Esophagus muscularis mucosa (tissue), 4 donors: ENCODE results near the gene PIGU. TPM values are rescaled to one million over a fixed set of nuclear protein-coding genes. Genes with fewer than 3 reads are reported as not detected.
"Not testable (repeated sequence)": the region's sequence is repeated elsewhere in the genome, so short reads cannot be mapped to it uniquely, and the experiment has no call there.

ENCODE experiments used
- DNase-seq: peaks from one replicate; pipeline ENCODE4 v3.0.0-alpha.2; 2017; ENCODE audit errors: extremely low spot score
- H3K27ac ChIP-seq, 4 donors: fragments of 200-600 bp; sonication (generic); replicated peaks in 1 of 4; 1 replicate in 3 of 4; 2 replicates in 1 of 4; pipeline ENCODE4 v1.5.1; 2016 to 2019; ENCODE audit warnings: mild to moderate bottlenecking in 1 of 4
- H3K27me3 ChIP-seq, 4 donors: fragments of 200-600 bp; sonication (generic); one replicate each; pipeline versions ENCODE4 v1.5.1 to v1.6.0; 2016 to 2019
- H3K36me3 ChIP-seq, 4 donors: fragments of 200-600 bp; sonication (generic); one replicate each; pipeline ENCODE4 v1.5.1; 2016 to 2019
- H3K4me1 ChIP-seq, 4 donors: fragments of 200-600 bp; sonication (generic); one replicate each; pipeline ENCODE4 v1.5.1; 2016 to 2019
- H3K4me3 ChIP-seq, 4 donors: fragments of 200-600 bp; sonication (generic); 1 replicate in 2 of 4; 2 replicates in 2 of 4; pipeline ENCODE4 v1.5.1; 2016 to 2019; ENCODE audit warnings: mild to moderate bottlenecking in 4 of 4, moderate library complexity in 1 of 4
- H3K9me3 ChIP-seq, 4 donors: fragments of 200-600 bp; sonication (generic); 1 replicate in 3 of 4; 2 replicates in 1 of 4; pipeline ENCODE4 v1.5.1; 2016 to 2019
- EP300 ChIP-seq: sonication (generic); formaldehyde crosslinking; IDR thresholded peaks from one replicate; pipeline ENCODE4 v1.6.1; 2017; ENCODE audit warnings: antibody characterized with exemption
- POLR2A ChIP-seq: fragments of 450-650 bp; IDR thresholded peaks from one replicate; pipeline ENCODE4 v1.6.1; 2017; ENCODE audit warnings: antibody characterized with exemption, moderate library complexity, mild to moderate bottlenecking, low read depth
- POLR2AphosphoS5 ChIP-seq, 2 donors: sonication (generic); formaldehyde crosslinking; IDR thresholded peaks; one replicate each; pipeline ENCODE4 v1.6.1; 2017; ENCODE audit warnings: antibody characterized with exemption in 2 of 2
- WGBS: methylation state at CpG from one replicate; pipeline ENCODE4 v1.1.5; 2018; 5-methylcytosine and 5-hydroxymethylcytosine counted together
- intact Hi-C: fragments of 100-400 bp; cut with DNase I; formaldehyde crosslinking; loops from one replicate; pipeline ENCODE4 v1.15.1; 2023
- total RNA-seq, 4 donors: library from RNA; depleted of rRNA; stranded (reverse); fragments of >200 nt; gene quantifications; one replicate each; pipeline versions ENCODE4 v1.1.0 to v1.2.1, GENCODE V29; 2016
- TF ChIP-seq, protein P1 (sequence below), 3 experiments: fragments of 200-600 bp in 2 of 3; fragments of 450-650 bp in 1 of 3; sonication (generic) in 2 of 3; IDR thresholded peaks; one replicate each; pipeline ENCODE4 v1.5.1; 2017 to 2019; ENCODE audit warnings: antibody characterized with exemption in 3 of 3, mild to moderate bottlenecking in 2 of 3, moderate library complexity in 1 of 3

Gene PIGU
- total RNA-seq, 4 donors from 2014 or later, result 9.1 to 10.8 (median 9.5) TPM

DNA sequence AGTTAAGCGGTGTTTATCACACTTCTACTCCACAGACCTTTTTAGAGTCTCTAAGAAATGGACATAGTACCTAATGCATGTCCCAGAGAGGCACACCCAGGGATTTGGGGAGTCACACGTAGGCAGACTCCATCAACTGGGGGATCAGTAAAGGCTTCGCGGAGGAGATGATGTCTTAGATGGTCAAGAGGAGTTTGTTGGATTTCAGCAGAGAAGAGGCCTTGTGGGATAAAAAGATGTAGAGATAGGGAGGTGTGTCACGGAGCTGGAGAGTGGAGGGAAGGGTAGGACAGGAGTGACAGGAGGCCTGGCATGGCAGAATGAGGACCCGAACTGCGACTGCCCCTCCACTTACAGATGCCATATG lies 151.6 kb downstream of the PIGU start:
- Histone ChIP-seq H3K4me3 (peak overlapping the region in 1 of 4 donors; percentile 8), H3K27me3 (no peaks in the 10 kb centered on the region), H3K27ac (peak overlapping the region; percentile 74 to 85 (median 84)), H3K4me1 (peaks cover 70 to 88% (median 85%) of the 10 kb centered on the region in 4 donors), H3K9me3 (no peaks in the 10 kb centered on the region), H3K36me3 (peaks cover 11 to 42% (median 37%) of the 10 kb centered on the region in 4 donors)
- DNase-seq, result peak; percentile 87
- TF ChIP-seq, protein P1, sequence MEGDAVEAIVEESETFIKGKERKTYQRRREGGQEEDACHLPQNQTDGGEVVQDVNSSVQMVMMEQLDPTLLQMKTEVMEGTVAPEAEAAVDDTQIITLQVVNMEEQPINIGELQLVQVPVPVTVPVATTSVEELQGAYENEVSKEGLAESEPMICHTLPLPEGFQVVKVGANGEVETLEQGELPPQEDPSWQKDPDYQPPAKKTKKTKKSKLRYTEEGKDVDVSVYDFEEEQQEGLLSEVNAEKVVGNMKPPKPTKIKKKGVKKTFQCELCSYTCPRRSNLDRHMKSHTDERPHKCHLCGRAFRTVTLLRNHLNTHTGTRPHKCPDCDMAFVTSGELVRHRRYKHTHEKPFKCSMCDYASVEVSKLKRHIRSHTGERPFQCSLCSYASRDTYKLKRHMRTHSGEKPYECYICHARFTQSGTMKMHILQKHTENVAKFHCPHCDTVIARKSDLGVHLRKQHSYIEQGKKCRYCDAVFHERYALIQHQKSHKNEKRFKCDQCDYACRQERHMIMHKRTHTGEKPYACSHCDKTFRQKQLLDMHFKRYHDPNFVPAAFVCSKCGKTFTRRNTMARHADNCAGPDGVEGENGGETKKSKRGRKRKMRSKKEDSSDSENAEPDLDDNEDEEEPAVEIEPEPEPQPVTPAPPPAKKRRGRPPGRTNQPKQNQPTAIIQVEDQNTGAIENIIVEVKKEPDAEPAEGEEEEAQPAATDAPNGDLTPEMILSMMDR (IDR thresholded peaks at IDR 0.05), result no peak
- TF ChIP-seq POLR2A, result no peak
- no peak for TF ChIP-seq POLR2AphosphoS5 (IDR thresholded peaks at IDR 0.05)
- TF ChIP-seq EP300, result no peak
- WGBS, result 77% methylated on average over 7 of the region's 7 CpGs
- intact Hi-C loops, result loop anchor here (10.0 kb wide), 1 partner anchor 211 kb away; no protein-coding TSS in a partner anchor

DNA sequence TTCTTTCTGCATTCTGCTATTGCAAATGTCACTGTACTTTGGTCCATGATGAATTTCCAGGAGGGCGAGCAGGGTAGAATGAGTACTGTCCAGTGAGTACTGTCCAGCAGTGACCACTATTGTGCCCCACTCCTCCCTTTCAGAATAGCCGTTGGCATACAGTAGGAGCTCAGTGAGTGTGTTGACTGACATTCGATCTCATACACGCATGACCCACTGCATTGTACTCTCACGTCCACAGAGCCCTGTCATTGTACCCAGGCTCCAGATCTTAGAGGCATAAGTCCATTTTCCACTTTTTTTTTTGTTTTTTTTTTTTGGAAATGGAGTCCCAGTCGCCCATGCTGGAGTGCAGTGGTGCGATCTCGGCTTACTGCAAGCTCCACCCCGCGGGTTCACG lies 152.5 kb downstream of the PIGU start:
- Histone ChIP-seq H3K4me3 (no peak overlapping the region), H3K36me3 (peaks cover 4 to 39% (median 32%) of the 10 kb centered on the region in 4 donors), H3K4me1 (peaks cover 63 to 90% (median 85%) of the 10 kb centered on the region in 4 donors), H3K27me3 (no peaks in the 10 kb centered on the region), H3K9me3 (no peaks in the 10 kb centered on the region), H3K27ac (peak overlapping the region; percentile 74 to 85 (median 84))
- peak; percentile 39 for DNase-seq
- WGBS, result 91% methylated on average over 11 of the region's 11 CpGs
- intact Hi-C loops, result loop anchor here (10.0 kb wide), 1 partner anchor 210 kb away; no protein-coding TSS in a partner anchor
- no peak for TF ChIP-seq POLR2AphosphoS5 (IDR thresholded peaks at IDR 0.05)
- no peak for TF ChIP-seq POLR2A
- TF ChIP-seq, protein P1 (IDR thresholded peaks at IDR 0.05), result no peak
- no peak for TF ChIP-seq EP300

DNA sequence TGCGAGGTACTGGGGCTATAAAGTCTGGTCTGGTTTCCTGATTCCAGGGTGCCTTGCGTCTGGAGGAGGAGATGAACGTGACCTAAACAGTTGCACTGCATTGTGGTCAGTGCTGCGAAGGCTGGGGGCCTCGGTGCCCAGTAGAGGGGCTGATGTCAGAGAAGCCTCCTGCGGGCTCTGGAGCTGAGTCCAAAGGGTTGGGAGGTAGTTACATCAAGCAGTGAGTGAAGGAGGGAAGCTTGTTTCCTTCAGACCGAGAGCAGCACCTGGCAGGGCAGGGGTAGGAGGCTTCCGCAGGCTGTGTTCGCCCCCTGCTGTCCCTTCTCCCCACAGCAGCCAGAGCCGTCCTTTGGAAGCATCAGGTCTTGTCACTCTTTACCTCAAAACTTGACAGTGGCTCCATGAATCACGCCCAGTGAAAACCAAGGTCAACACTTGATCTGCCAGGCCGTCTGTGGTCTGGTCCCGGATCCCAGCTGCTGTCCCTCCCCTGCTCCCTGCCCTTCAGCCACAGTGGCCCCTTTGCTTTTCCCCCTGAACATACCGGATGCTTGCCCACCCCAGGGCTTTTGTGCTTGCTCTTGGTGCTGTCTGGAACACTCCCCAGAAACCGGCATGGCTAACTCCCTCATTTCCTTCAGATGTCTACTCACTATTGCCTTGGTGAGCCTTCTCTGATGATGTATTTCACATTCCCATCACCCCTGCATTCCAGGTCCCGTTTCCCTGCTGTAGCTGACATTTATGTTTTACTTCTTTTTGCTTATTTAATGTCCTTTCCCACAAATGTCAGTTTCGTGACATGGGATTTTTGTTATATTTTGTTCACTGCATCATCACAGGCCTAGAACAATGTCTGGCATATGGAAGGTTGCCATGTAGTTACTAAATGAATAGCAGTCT lies 153.7 kb downstream of the PIGU start:
- no peaks in the 10 kb centered on the region for H3K27me3 ChIP-seq
- peaks cover 63 to 90% (median 85%) of the 10 kb centered on the region in 4 donors for H3K4me1 ChIP-seq
- peak; percentile 91 for DNase-seq
- WGBS, result 47% methylated on average over 17 of the region's 17 CpGs
- TF ChIP-seq, protein P1 (IDR thresholded peaks at IDR 0.05), result peak; percentile 35 to 56 (median 47)
- TF ChIP-seq POLR2A (no peak), POLR2AphosphoS5 (IDR thresholded peaks at IDR 0.05) (no peak), EP300 (no peak)
- peaks cover under 1 to 35% (median 23%) of the 10 kb centered on the region in 4 donors for H3K36me3 ChIP-seq
- H3K4me3 ChIP-seq, result no peak overlapping the region
- H3K27ac ChIP-seq, result peak overlapping the region; percentile 74 to 85 (median 84)
- no peaks in the 10 kb centered on the region for H3K9me3 ChIP-seq
- intact Hi-C loops, result loop anchor here (10.0 kb wide), 1 partner anchor 208 kb away; no protein-coding TSS in a partner anchor

DNA sequence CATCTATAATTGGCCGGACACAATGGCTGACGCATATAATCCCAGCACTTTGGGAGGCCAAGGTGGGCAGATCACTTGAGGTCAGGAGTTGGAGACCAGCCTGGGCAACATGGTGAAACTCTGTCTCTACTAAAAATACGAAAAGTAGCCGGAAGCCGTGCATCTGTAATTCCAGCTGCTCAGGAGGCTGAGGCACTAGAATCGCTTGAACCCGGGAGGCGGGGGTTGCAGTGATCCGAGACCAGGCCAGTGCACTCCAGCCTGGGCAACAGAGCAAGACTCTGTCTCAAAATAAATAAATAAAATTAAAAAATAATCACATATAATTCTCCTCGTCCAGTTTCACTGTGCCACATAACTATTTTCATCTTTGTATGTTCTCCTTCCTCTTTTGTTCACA lies 157.1 kb downstream of the PIGU start:
- H3K36me3 ChIP-seq, result peaks cover 0 to 20% (median 6%) of the 10 kb centered on the region in 4 donors
- 81% methylated on average over 10 of the region's 10 CpGs for WGBS

DNA sequence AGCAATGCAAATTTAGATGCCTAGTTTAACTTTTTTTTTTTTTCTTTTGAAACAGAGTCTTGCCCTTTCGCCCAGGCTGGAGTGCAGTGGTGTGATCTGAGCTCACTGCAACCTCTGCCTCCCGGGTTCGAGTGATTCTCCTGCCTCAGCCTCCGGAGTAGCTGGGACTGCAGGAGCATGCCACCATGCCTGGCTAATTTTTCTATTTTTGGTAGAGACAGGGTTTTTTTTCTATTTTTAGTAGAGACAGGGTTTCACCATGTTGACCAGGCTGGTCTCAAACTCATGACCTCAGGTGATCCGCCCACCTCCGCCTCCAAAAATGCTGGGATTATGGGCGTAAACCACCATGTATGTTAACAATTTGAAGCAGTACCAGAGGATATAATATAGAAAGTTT lies 158.0 kb downstream of the PIGU start:
- H3K4me3 ChIP-seq, H3K27ac ChIP-seq, intact Hi-C loops, H3K27me3 ChIP-seq, DNase-seq, H3K9me3 ChIP-seq: not testable (repeated sequence)
- H3K36me3 ChIP-seq, result peaks cover 0 to 20% (median 6%) of the 10 kb centered on the region in 4 donors
- peaks cover 36 to 84% (median 79%) of the 10 kb centered on the region in 4 donors for H3K4me1 ChIP-seq
- 93% methylated on average over 7 of the region's 7 CpGs for WGBS

More for the DNA sequence above, 157.1 kb downstream of the PIGU start:
- peaks cover 46 to 89% (median 83%) of the 10 kb centered on the region in 4 donors for H3K4me1 ChIP-seq
- H3K4me3 ChIP-seq, H3K27ac ChIP-seq, H3K9me3 ChIP-seq, DNase-seq, H3K27me3 ChIP-seq: not testable (repeated sequence)
- intact Hi-C loops, result loop anchor here (10.0 kb wide), 1 partner anchor 205 kb away; no protein-coding TSS in a partner anchor
